CD4-positive, alpha-beta T cell (primary cell): ENCODE data around the gene HDAC3. TPM values are rescaled to one million over a fixed set of nuclear protein-coding genes. Genes with fewer than 3 reads are reported as not detected.
"Not testable (repeated sequence)": the region's sequence is repeated elsewhere in the genome, so short reads cannot be mapped to it uniquely, and the experiment has no call there.

Source experiments
- ATAC-seq: fragments of 200-7000 bp; cut with Tn5 transposase; one replicate; pipeline ENCODE4 v1.10.0; 2022; ENCODE audit warnings: mild to moderate bottlenecking; ENCODE audit not compliant: poor library complexity
- CTCF ChIA-PET: fragments of 350-600 bp; sonication (Branson Sonifier 250); formaldehyde crosslinking; loops from one replicate; lab custom pipeline; 2021; ENCODE audit warnings: antibody characterized with exemption, inconsistent platforms; lab: Charles Lee
- POLR2A ChIA-PET: fragments of 350-600 bp; sonication (Branson Sonifier 250); formaldehyde crosslinking; loops from one replicate; lab custom pipeline; 2021; ENCODE audit warnings: antibody characterized with exemption, inconsistent platforms; lab: Charles Lee
- DNase-seq, 14 experiments: peaks; one replicate each; pipeline ENCODE4 v3.0.0-alpha.2; 2013 to 2020; ENCODE audit warnings: mixed read lengths in 2 of 14
- H3K27ac ChIP-seq, 2 donors: one replicate each; pipeline versions ENCODE4 v1.5.1 to v1.7.0; 2013; ENCODE audit warnings: low read length in 2 of 2, low read depth in 1 of 2, mild to moderate bottlenecking in 1 of 2
- H3K27me3 ChIP-seq, 2 experiments: 1 replicate in 1 of 2; 2 replicates in 1 of 2; pipeline versions ENCODE4 v1.6.1 to v1.7.0; 2013; ENCODE audit warnings: low read length in 2 of 2, control low read depth in 1 of 2, mild to moderate bottlenecking in 1 of 2, moderate library complexity in 1 of 2; ENCODE audit not compliant: insufficient read depth in 2 of 2, control insufficient read depth in 1 of 2
- H3K36me3 ChIP-seq: one replicate; pipeline ENCODE4 v1.6.1; 2013; ENCODE audit warnings: low read length, control low read depth; ENCODE audit not compliant: insufficient read depth
- H3K4me1 ChIP-seq: one replicate; pipeline ENCODE4 v1.6.1; 2013; ENCODE audit warnings: low read length, control low read depth; ENCODE audit not compliant: insufficient read depth
- H3K4me3 ChIP-seq: one replicate; pipeline ENCODE4 v1.5.1; 2013; ENCODE audit warnings: mild to moderate bottlenecking, low read length, moderate library complexity
- H3K9me3 ChIP-seq, 2 experiments: 1 replicate in 1 of 2; 2 replicates in 1 of 2; pipeline versions ENCODE4 v1.6.1 to v1.7.0; 2013; ENCODE audit warnings: low read length in 2 of 2, mild to moderate bottlenecking in 2 of 2, control low read depth in 1 of 2, moderate library complexity in 1 of 2; ENCODE audit not compliant: control insufficient read depth in 1 of 2, insufficient read depth in 1 of 2
- H3K27ac Mint-ChIP-seq: one replicate; pipeline ENCODE4 v1.8.0; 2020; ENCODE audit warnings: mixed read lengths
- H3K27me3 Mint-ChIP-seq: one replicate; pipeline ENCODE4 v1.8.0; 2021; ENCODE audit warnings: mixed read lengths
- H3K36me3 Mint-ChIP-seq: one replicate; pipeline ENCODE4 v1.8.0; 2021; ENCODE audit warnings: low read depth, mixed read lengths
- H3K4me1 Mint-ChIP-seq: one replicate; pipeline ENCODE4 v1.8.0; 2021; ENCODE audit warnings: low read depth, mixed read lengths
- H3K4me3 Mint-ChIP-seq: one replicate; pipeline ENCODE4 v1.8.0; 2020; ENCODE audit warnings: mild to moderate bottlenecking, mixed read lengths
- H3K9me3 Mint-ChIP-seq: one replicate; pipeline ENCODE4 v1.8.0; 2020; ENCODE audit warnings: mixed read lengths
- intact Hi-C, 2 experiments: fragments of 100-400 bp; cut with DNase I in 1 of 2; cut with micrococcal nuclease in 1 of 2; formaldehyde crosslinking; loops; one replicate each; pipeline versions ENCODE4 v1.15.1 to v1.9.0; 2023 to 2025; cut with DNase I, micrococcal nuclease
- total RNA-seq, 174 experiments: library from RNA in 2 of 174; stranded (reverse) in 2 of 174; gene quantifications; one replicate each; pipeline ENCODE4 v1.2.3 and lab custom pipeline; 2021 to 2026
- TF ChIP-seq, protein P1 (sequence below): fragments of 200-600 bp; IDR thresholded peaks from one replicate; pipeline ENCODE4 v1.8.0; 2022; ENCODE audit warnings: antibody characterized with exemption, mild to moderate bottlenecking

Gene HDAC3
- total RNA-seq, 2 experiments from 2014 or later: 51.1 to 52.7 TPM

DNA sequence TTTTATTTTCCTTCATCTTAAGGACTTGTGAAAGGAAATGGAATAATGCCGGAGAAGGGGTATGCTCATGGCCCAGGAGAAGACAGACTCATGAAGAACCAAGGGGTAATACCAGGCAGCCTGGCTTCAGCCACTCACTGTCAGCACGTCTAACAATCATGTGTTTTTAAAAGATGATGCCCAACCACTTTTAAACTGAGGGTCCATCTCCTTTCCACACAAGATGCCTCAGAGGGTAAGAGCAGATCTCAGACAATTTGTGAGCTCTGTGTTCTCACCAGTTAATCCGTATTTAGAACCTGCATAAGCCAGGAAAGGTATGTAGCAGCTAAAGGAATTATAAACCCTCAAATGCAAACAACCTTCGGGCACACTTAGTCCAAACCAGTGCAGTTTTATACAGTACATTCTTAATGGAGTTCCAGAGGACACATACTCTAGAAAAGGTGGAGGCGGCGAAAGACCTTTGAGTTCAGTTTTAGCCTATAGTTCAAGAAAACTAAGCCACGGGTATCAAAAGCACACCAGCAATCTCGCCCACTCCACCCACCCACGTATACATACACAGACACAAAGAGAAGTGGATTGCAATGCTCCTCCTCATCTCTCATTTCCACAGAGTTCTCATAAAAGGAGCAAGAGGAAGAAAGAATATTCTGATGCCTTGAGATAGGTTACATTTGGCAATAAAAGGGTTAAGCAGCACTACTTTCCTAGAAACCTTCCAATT lies 20.5 kb downstream of the HDAC3 start:
- DNase-seq: no peak
- Histone ChIP-seq H3K27me3 (no peaks in the 10 kb centered on the region), H3K36me3 (peaks cover 34% of the 10 kb centered on the region), H3K9me3 (no peaks in the 10 kb centered on the region), H3K4me3 (peak overlapping the region; percentile 96), H3K4me1 (peaks cover 28% of the 10 kb centered on the region), H3K27ac (peak overlapping the region in 1 of 2 donors; percentile 0)
- Mint-ChIP-seq H3K4me1 (peaks cover 72% of the 10 kb centered on the region), H3K4me3 (peak overlapping the region; percentile 98), H3K9me3 (no peaks in the 10 kb centered on the region), H3K27me3 (no peaks in the 10 kb centered on the region), H3K36me3 (peaks cover 62% of the 10 kb centered on the region), H3K27ac (peak overlapping the region; percentile 92)
- TF ChIP-seq, protein P1, sequence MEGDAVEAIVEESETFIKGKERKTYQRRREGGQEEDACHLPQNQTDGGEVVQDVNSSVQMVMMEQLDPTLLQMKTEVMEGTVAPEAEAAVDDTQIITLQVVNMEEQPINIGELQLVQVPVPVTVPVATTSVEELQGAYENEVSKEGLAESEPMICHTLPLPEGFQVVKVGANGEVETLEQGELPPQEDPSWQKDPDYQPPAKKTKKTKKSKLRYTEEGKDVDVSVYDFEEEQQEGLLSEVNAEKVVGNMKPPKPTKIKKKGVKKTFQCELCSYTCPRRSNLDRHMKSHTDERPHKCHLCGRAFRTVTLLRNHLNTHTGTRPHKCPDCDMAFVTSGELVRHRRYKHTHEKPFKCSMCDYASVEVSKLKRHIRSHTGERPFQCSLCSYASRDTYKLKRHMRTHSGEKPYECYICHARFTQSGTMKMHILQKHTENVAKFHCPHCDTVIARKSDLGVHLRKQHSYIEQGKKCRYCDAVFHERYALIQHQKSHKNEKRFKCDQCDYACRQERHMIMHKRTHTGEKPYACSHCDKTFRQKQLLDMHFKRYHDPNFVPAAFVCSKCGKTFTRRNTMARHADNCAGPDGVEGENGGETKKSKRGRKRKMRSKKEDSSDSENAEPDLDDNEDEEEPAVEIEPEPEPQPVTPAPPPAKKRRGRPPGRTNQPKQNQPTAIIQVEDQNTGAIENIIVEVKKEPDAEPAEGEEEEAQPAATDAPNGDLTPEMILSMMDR: no peak
- POLR2A ChIA-PET: interaction anchor here (1.5 to 8.2 kb wide), 6 partner anchors 9 to 35 kb away, joined by 4 to 191 read pairs (median 61); partner anchors contain the start of genes HDAC3 and RELL2
- CTCF ChIA-PET: interaction anchor here (0.7 to 5.5 kb wide), 7 partner anchors 9 to 296 kb away, joined by 4 to 281 read pairs (median 10); no protein-coding TSS in a partner anchor
- intact Hi-C loops: loop anchor here in 1 of 2 experiments (2.0 kb wide), 1 partner anchor 17 kb away; no protein-coding TSS in a partner anchor
- ATAC-seq: no peak

DNA sequence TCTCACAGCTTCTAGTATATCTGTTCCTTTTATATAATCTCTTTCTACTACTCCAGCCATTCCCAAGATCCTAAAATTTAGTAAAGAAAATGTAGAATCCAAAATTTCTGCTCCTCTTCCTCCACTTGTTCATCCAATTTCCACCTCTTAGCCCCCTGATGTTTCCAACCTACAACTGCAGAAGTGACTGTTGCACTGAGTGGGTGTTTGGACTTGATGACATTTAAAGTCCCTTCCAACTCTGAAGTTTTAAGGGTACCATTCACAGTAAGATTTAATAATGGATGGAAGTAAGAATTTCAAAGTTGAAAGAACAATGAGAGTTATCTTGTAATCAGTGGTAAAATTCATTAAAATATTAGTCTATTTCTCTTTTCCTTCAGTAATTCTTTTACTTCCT lies 23.3 kb downstream of the HDAC3 start:
- peak overlapping the region; percentile 80 for H3K27ac Mint-ChIP-seq
- Histone ChIP-seq H3K4me3 (no peak overlapping the region), H3K4me1 (peaks cover 45% of the 10 kb centered on the region), H3K27me3 (no peaks in the 10 kb centered on the region), H3K27ac (no peak overlapping the region), H3K9me3 (no peaks in the 10 kb centered on the region), H3K36me3 (peaks cover 17% of the 10 kb centered on the region)
- peak overlapping the region; percentile 53 for H3K4me3 Mint-ChIP-seq
- ChIA-PET POLR2A (interaction anchor here (1.1 to 8.2 kb wide), 4 partner anchors 8 to 24 kb away, joined by 4 to 191 read pairs (median 8); partner anchors contain the start of genes HDAC3 and RELL2), CTCF (interaction anchor here (1.3 to 2.9 kb wide), 2 partner anchors 21 to 46 kb away, joined by 4 to 29 read pairs; no protein-coding TSS in a partner anchor)
- no peaks in the 10 kb centered on the region for H3K27me3 Mint-ChIP-seq
- DNase-seq (no peak), ATAC-seq (no peak)
- intact Hi-C loops: no loop called here
- H3K4me1 Mint-ChIP-seq: peaks cover 88% of the 10 kb centered on the region
- H3K9me3 Mint-ChIP-seq: no peaks in the 10 kb centered on the region
- peaks cover 54% of the 10 kb centered on the region for H3K36me3 Mint-ChIP-seq
- TF ChIP-seq, protein P1: no peak

DNA sequence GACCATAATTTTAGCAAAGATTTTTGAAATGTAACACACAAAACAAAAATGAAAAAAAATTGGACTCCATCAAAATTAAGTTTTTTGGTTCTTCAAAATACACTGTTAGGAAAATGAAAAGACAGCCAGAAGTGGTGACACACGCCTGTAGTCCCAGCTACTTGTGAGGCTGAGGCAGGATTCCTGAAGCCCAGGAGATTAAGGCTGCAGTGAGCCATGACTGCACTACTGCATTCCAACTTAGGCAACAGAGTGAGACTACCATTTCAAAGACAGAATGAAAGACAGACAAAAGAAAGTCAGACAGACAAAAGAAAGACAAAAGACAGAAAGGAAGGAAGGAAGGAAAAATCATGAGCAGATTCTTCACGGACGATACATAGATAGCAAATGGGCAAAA lies 25.4 kb downstream of the HDAC3 start:
- TF ChIP-seq, protein P1: no peak
- Mint-ChIP-seq H3K27ac (peak overlapping the region; percentile 91), H3K27me3 (no peaks in the 10 kb centered on the region), H3K9me3 (no peaks in the 10 kb centered on the region), H3K4me3 (peak overlapping the region; percentile 42), H3K36me3 (peaks cover 37% of the 10 kb centered on the region), H3K4me1 (peaks cover 86% of the 10 kb centered on the region)
- POLR2A ChIA-PET: no interaction called here
- no peak overlapping the region for H3K27ac ChIP-seq
- DNase-seq: no peak
- ATAC-seq: no peak
- no peak overlapping the region for H3K4me3 ChIP-seq
- intact Hi-C loops: no loop called here
- H3K36me3 ChIP-seq: peaks cover 17% of the 10 kb centered on the region
- CTCF ChIA-PET: no interaction called here
- H3K4me1 ChIP-seq: peaks cover 57% of the 10 kb centered on the region
- no peaks in the 10 kb centered on the region for H3K27me3 ChIP-seq
- no peaks in the 10 kb centered on the region for H3K9me3 ChIP-seq

DNA sequence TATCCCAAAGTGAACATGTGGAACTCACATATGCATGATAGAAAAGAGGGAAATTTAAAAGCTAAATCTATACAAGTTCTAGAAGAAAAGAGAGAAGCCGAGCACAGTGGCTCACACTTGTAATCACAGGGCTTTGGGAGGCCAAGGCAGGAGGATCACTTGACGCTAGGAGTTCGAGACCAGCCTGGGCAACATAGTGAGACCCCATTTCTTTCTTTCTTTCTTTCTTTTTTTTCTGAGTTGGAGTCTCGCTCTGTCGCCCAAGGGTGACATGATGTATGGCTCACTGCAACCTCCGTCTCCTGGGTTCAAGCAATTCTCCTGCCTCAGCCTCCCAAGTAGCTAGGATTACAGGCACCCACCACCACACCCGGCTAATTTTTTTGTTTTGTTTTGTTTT lies 26.7 kb downstream of the HDAC3 start:
- H3K27ac Mint-ChIP-seq: peak overlapping the region; percentile 91
- POLR2A ChIA-PET: interaction anchor here (7.5 kb wide), 1 partner anchor 8 kb away, joined by 153 read pairs; the partner anchor contains the start of gene DIAPH1
- peak overlapping the region in 1 of 2 donors; percentile 30 for H3K27ac ChIP-seq

More for the DNA sequence above, 26.7 kb downstream of the HDAC3 start:
- peaks cover 88% of the 10 kb centered on the region for H3K4me1 Mint-ChIP-seq
- ATAC-seq, H3K27me3 Mint-ChIP-seq, H3K4me3 ChIP-seq, H3K27me3 ChIP-seq, intact Hi-C loops, DNase-seq, H3K9me3 ChIP-seq, H3K9me3 Mint-ChIP-seq: not testable (repeated sequence)
- peaks cover 59% of the 10 kb centered on the region for H3K4me1 ChIP-seq
- H3K36me3 ChIP-seq: peaks cover 17% of the 10 kb centered on the region
- peak overlapping the region; percentile 75 for H3K4me3 Mint-ChIP-seq
- CTCF ChIA-PET: interaction anchor here (1.1 to 1.5 kb wide), 3 partner anchors 9 to 18 kb away, joined by 3 to 8 read pairs (median 6); partner anchors contain the start of gene DIAPH1
- H3K36me3 Mint-ChIP-seq: peaks cover 29% of the 10 kb centered on the region
